A549 (cell line): ENCODE results near the gene CRK.

Experiments used
- CHD2 ChIP-seq: fragments of 150-350 bp; IDR thresholded peaks from 2 replicates; pipeline ENCODE4 v1.6.1; 2014; ENCODE audit warnings: low read length; ENCODE audit not compliant: partially characterized antibody
- EHMT2 ChIP-seq: fragments of 200-600 bp; sonication (generic); IDR thresholded peaks from 2 replicates; pipeline ENCODE4 v1.6.1; 2016; ENCODE audit warnings: antibody characterized with exemption, low read depth, mild to moderate bottlenecking, moderate library complexity
- EP300 ChIP-seq, 2 experiments: fragments of >200 bp; sonication (Bioruptor Twin); formaldehyde crosslinking; IDR thresholded peaks; 2 replicates in 1 of 2; 3 replicates in 1 of 2; pipeline ENCODE4 v1.6.1; 2016 to 2017
- FOSL2 ChIP-seq, 2 experiments: fragments of 450-650 bp in 1 of 2; fragments of >200 bp in 1 of 2; sonication (Bioruptor Twin) in 1 of 2; formaldehyde crosslinking; IDR thresholded peaks; 2 replicates each; pipeline versions ENCODE4 v1.5.0 to v1.6.1; 2016 to 2020; ENCODE audit warnings: mild to moderate bottlenecking in 1 of 2, moderate library complexity in 1 of 2
- HMGXB4 ChIP-seq: fragments of 250-450 bp; sonication (Bioruptor Pico); IDR thresholded peaks from 2 replicates; pipeline ENCODE4 v1.5.0; 2021; ENCODE audit warnings: mild to moderate bottlenecking, moderate library complexity, borderline replicate concordance
- MYC ChIP-seq: IDR thresholded peaks from 2 replicates; pipeline ENCODE4 v1.6.1; 2012; ENCODE audit warnings: mild to moderate bottlenecking, inconsistent platforms, low read length, improper control_type of control experiment, borderline replicate concordance
- NPAS2 ChIP-seq: fragments of 250-450 bp; sonication (Bioruptor Pico); IDR thresholded peaks from 2 replicates; pipeline ENCODE4 v1.8.0; 2022; ENCODE audit warnings: mild to moderate bottlenecking, moderate library complexity, borderline replicate concordance
- RCOR1 ChIP-seq: fragments of 150-350 bp; IDR thresholded peaks from 2 replicates; pipeline ENCODE4 v1.6.1; 2014; ENCODE audit warnings: antibody characterized with exemption, low read length, low read depth
- TF ChIP-seq, protein P1 (sequence below): fragments of >200 bp; sonication (Bioruptor Twin); formaldehyde crosslinking; IDR thresholded peaks from 3 replicates; pipeline ENCODE4 v1.5.1; 2016
- TF ChIP-seq, protein P2 (sequence below): IDR thresholded peaks from 2 replicates; pipeline ENCODE4 v1.6.1; 2012
- TF ChIP-seq, protein P3 (sequence below): fragments of 450-650 bp; IDR thresholded peaks from 2 replicates; pipeline ENCODE4 v1.6.1; 2014; ENCODE audit warnings: antibody characterized with exemption

DNA sequence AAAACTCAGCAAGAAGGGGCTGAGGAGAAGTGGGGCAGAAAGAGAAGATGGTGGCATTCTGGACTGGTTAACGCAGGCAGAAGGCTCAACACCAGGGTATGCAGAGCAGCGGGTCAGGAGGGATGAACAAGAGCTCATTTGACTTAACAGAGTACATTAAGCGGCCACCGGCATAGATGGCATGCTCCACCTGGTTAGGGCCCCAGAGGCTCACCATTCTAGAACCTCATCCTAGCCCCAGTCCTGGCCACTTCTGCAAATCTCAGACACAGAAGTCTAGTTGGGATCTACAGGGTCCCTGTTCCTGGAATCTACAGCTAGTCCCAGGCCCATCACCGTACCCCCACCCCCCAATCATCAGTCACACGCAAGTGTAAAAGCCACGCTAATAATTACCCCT is 38.2 kb upstream of the CRK start:
- no peak for TF ChIP-seq EP300 (IDR thresholded peaks at IDR 0.05)
- TF ChIP-seq, protein P1, sequence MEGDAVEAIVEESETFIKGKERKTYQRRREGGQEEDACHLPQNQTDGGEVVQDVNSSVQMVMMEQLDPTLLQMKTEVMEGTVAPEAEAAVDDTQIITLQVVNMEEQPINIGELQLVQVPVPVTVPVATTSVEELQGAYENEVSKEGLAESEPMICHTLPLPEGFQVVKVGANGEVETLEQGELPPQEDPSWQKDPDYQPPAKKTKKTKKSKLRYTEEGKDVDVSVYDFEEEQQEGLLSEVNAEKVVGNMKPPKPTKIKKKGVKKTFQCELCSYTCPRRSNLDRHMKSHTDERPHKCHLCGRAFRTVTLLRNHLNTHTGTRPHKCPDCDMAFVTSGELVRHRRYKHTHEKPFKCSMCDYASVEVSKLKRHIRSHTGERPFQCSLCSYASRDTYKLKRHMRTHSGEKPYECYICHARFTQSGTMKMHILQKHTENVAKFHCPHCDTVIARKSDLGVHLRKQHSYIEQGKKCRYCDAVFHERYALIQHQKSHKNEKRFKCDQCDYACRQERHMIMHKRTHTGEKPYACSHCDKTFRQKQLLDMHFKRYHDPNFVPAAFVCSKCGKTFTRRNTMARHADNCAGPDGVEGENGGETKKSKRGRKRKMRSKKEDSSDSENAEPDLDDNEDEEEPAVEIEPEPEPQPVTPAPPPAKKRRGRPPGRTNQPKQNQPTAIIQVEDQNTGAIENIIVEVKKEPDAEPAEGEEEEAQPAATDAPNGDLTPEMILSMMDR: no peak
- TF ChIP-seq, protein P2, sequence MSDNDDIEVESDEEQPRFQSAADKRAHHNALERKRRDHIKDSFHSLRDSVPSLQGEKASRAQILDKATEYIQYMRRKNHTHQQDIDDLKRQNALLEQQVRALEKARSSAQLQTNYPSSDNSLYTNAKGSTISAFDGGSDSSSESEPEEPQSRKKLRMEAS: no peak
- TF ChIP-seq MYC: no peak
- TF ChIP-seq NPAS2 (CRISPR knock-in tag): no peak
- no peak for TF ChIP-seq HMGXB4 (CRISPR knock-in tag)
- TF ChIP-seq CHD2: no peak
- TF ChIP-seq FOSL2 (IDR thresholded peaks at IDR 0.05): no peak
- TF ChIP-seq FOSL2 (CRISPR knock-in tag; IDR thresholded peaks at IDR 0.05): no peak
- TF ChIP-seq, protein P3, sequence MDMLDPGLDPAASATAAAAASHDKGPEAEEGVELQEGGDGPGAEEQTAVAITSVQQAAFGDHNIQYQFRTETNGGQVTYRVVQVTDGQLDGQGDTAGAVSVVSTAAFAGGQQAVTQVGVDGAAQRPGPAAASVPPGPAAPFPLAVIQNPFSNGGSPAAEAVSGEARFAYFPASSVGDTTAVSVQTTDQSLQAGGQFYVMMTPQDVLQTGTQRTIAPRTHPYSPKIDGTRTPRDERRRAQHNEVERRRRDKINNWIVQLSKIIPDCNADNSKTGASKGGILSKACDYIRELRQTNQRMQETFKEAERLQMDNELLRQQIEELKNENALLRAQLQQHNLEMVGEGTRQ: no peak
- no peak for TF ChIP-seq RCOR1
- no peak for TF ChIP-seq EHMT2
